H1 (cell line): ENCODE data around the gene FARSB. TPM values are rescaled to one million over a fixed set of nuclear protein-coding genes. Genes with fewer than 3 reads are reported as not detected.

ENCODE experiments used
- CTCF ChIA-PET: fragments of 300-600 bp; sonication (Branson Sonifier 250); formaldehyde crosslinking; loops from one replicate; lab custom pipeline; 2021; ENCODE audit not compliant: partially characterized antibody; lab: Charles Lee
- POLR2A ChIA-PET: fragments of 300-600 bp; sonication (Branson Sonifier 250); formaldehyde crosslinking; loops from one replicate; lab custom pipeline; 2021; ENCODE audit warnings: inconsistent platforms; ENCODE audit not compliant: partially characterized antibody; lab: Charles Lee
- DNase-seq, 2 experiments: peaks; one replicate each; pipeline versions ENCODE4 v3.0.0 to v3.0.0-alpha.2; 2010 to 2022; ENCODE audit warnings: low spot score in 2 of 2, low read depth in 1 of 2, mixed read lengths in 1 of 2
- FAIRE-seq: peaks from 2 replicates; lab custom pipeline; 2011; peaks lifted over from hg19 to GRCh38; lab: Jason Lieb, UNC
- H2AFZ ChIP-seq: 2 replicates; pipeline ENCODE4 v1.8.1; 2012; ENCODE audit warnings: low read length, inconsistent platforms
- H2AK5ac ChIP-seq: 2 replicates; pipeline ENCODE4 v1.6.1; 2013; ENCODE audit warnings: low read depth, low read length
- H2BK120ac ChIP-seq: replicated peaks from 2 replicates; pipeline ENCODE3; 2013; ENCODE audit warnings: low read depth, low read length, inconsistent platforms
- H2BK12ac ChIP-seq: 2 replicates; pipeline ENCODE4 v1.6.1; 2013; ENCODE audit warnings: low read depth, low read length
- H2BK15ac ChIP-seq: 2 replicates; pipeline ENCODE4 v1.6.1; 2013; ENCODE audit warnings: low read length
- H2BK20ac ChIP-seq: 2 replicates; pipeline ENCODE4 v1.6.1; 2013; ENCODE audit warnings: low read length
- H2BK5ac ChIP-seq: 2 replicates; pipeline ENCODE4 v1.6.1; 2013; ENCODE audit warnings: low read depth, low read length
- H3K14ac ChIP-seq: 2 replicates; pipeline ENCODE4 v1.6.1; 2013; ENCODE audit warnings: inconsistent platforms; ENCODE audit not compliant: insufficient read length
- H3K18ac ChIP-seq: 2 replicates; pipeline ENCODE4 v1.6.1; 2013; ENCODE audit warnings: low read length; ENCODE audit errors: extremely low read depth
- H3K23ac ChIP-seq: 2 replicates; pipeline ENCODE4 v1.6.1; 2013; ENCODE audit warnings: inconsistent platforms; ENCODE audit not compliant: insufficient read length
- H3K23me2 ChIP-seq: 2 replicates; pipeline ENCODE4 v1.6.1; 2013; ENCODE audit warnings: low read depth, low read length
- H3K27ac ChIP-seq: 2 replicates; pipeline ENCODE4 v1.6.1; 2011; ENCODE audit warnings: low read depth, low read length, inconsistent platforms
- H3K27me3 ChIP-seq, 4 experiments: replicated peaks in 1 of 4; 1 replicate in 1 of 4; 2 replicates in 3 of 4; pipeline versions ENCODE4 v1.6.1 to v1.8.1; 2011 to 2013; ENCODE audit warnings: low read length in 3 of 4, mild to moderate bottlenecking in 3 of 4, inconsistent platforms in 2 of 4, mixed read lengths in 2 of 4, moderate library complexity in 1 of 4; ENCODE audit not compliant: control insufficient read depth in 3 of 4, insufficient read depth in 3 of 4; ENCODE audit errors: extremely low read depth in 1 of 4
- H3K36me3 ChIP-seq, 4 experiments: 2 replicates each; pipeline versions ENCODE4 v1.6.1 to v1.8.1; 2011 to 2013; ENCODE audit warnings: mild to moderate bottlenecking in 4 of 4, low read length in 3 of 4, moderate library complexity in 2 of 4, control low read depth in 1 of 4, inconsistent platforms in 1 of 4; ENCODE audit not compliant: insufficient read depth in 4 of 4, control insufficient read depth in 2 of 4
- H3K4ac ChIP-seq: replicated peaks from 2 replicates; pipeline ENCODE3; 2013; ENCODE audit warnings: low read length, low read depth, mixed read lengths, inconsistent platforms; ENCODE audit not compliant: insufficient read length
- H3K4me1 ChIP-seq, 4 experiments: replicated peaks in 1 of 4; 1 replicate in 1 of 4; 2 replicates in 3 of 4; pipeline versions ENCODE4 v1.6.1 to v1.8.1; 2011 to 2013; ENCODE audit warnings: low read length in 3 of 4, inconsistent platforms in 2 of 4, mixed read lengths in 1 of 4; ENCODE audit not compliant: insufficient read depth in 4 of 4, control insufficient read depth in 3 of 4
- H3K4me2 ChIP-seq, 2 experiments: 2 replicates each; pipeline versions ENCODE4 v1.6.1 to v1.8.1; 2011 to 2013; ENCODE audit warnings: low read depth in 2 of 2, low read length in 2 of 2, control low read depth in 1 of 2, inconsistent platforms in 1 of 2, mild to moderate bottlenecking in 1 of 2; ENCODE audit not compliant: insufficient read depth in 1 of 2
- H3K4me3 ChIP-seq, 4 experiments: fragments of 200-600, 300-600 bp in 1 of 4; sonication (generic), shearing (Covaris generic), sonication (Bioruptor Twin) in 1 of 4; 2 replicates each; pipeline versions ENCODE4 v1.5.1 to v1.8.1; 2011 to 2016; ENCODE audit warnings: low read length in 4 of 4, low read depth in 3 of 4, control low read depth in 2 of 4, inconsistent platforms in 2 of 4, mild to moderate bottlenecking in 2 of 4, mixed read lengths in 1 of 4, moderate library complexity in 1 of 4; ENCODE audit not compliant: insufficient read depth in 2 of 4; ENCODE audit errors: extremely low read depth in 1 of 4
- H3K56ac ChIP-seq: replicated peaks from 2 replicates; pipeline ENCODE3; 2013; ENCODE audit warnings: low read depth, mild to moderate bottlenecking, mixed read lengths, low read length, inconsistent platforms; ENCODE audit not compliant: insufficient read length
- H3K79me1 ChIP-seq: 2 replicates; pipeline ENCODE4 v1.6.1; 2013; ENCODE audit warnings: low read depth, low read length, control low read depth
- H3K79me2 ChIP-seq, 2 experiments: 2 replicates each; pipeline versions ENCODE4 v1.6.1 to v1.8.1; 2012 to 2013; ENCODE audit warnings: low read length in 2 of 2, mild to moderate bottlenecking in 2 of 2, inconsistent platforms in 1 of 2; ENCODE audit not compliant: insufficient read depth in 2 of 2, control insufficient read depth in 1 of 2
- H3K9ac ChIP-seq, 4 experiments: replicated peaks in 1 of 4; 1 replicate in 1 of 4; 2 replicates in 3 of 4; pipeline versions ENCODE4 v1.6.1 to v1.8.1; 2011 to 2013; ENCODE audit warnings: low read depth in 3 of 4, low read length in 3 of 4, control low read depth in 2 of 4, mild to moderate bottlenecking in 2 of 4, moderate library complexity in 2 of 4, inconsistent platforms in 1 of 4; ENCODE audit errors: extremely low read depth in 1 of 4
- H3K9me3 ChIP-seq, 2 experiments: 2 replicates each; pipeline versions ENCODE4 v1.6.1 to v1.8.1; 2012 to 2013; ENCODE audit warnings: mild to moderate bottlenecking in 2 of 2, moderate library complexity in 2 of 2, control low read depth in 1 of 2, inconsistent platforms in 1 of 2, low read depth in 1 of 2, low read length in 1 of 2, mixed read lengths in 1 of 2; ENCODE audit not compliant: insufficient read depth in 2 of 2
- H4K20me1 ChIP-seq, 2 experiments: replicated peaks in 1 of 2; 2 replicates each; pipeline versions ENCODE3 to v1.8.1; 2011 to 2013; ENCODE audit warnings: inconsistent platforms in 2 of 2, low read length in 2 of 2, mild to moderate bottlenecking in 1 of 2; ENCODE audit not compliant: insufficient read depth in 2 of 2, control insufficient read depth in 1 of 2
- H4K5ac ChIP-seq: 2 replicates; pipeline ENCODE4 v1.6.1; 2013; ENCODE audit warnings: low read length, low read depth, mixed read lengths, inconsistent platforms; ENCODE audit not compliant: insufficient read length
- H4K8ac ChIP-seq: 2 replicates; pipeline ENCODE4 v1.8.0; 2013; ENCODE audit warnings: mild to moderate bottlenecking, moderate library complexity, low read length, inconsistent platforms; ENCODE audit not compliant: insufficient read depth; ENCODE audit errors: extremely low read depth
- H4K91ac ChIP-seq: replicated peaks from 2 replicates; pipeline ENCODE3; 2013; ENCODE audit warnings: low read length, mixed read lengths, inconsistent platforms; ENCODE audit not compliant: insufficient read length
- CBX5 ChIP-seq: fragments of 300-800, 300-1000 bp; sonication (generic); IDR thresholded peaks from 2 replicates; pipeline ENCODE4 v1.7.1; 2016; ENCODE audit warnings: antibody characterized with exemption, low read length, low read depth
- GTF2F1 ChIP-seq: IDR thresholded peaks from 2 replicates; pipeline ENCODE4 v1.6.1; 2012; ENCODE audit warnings: low read depth, low read length, improper control_type of control experiment, borderline replicate concordance
- KDM1A ChIP-seq: fragments of 200-600, 300-600 bp; sonication (generic); IDR thresholded peaks from 2 replicates; pipeline ENCODE4 v1.7.1; 2016; ENCODE audit warnings: mild to moderate bottlenecking, low read length, borderline replicate concordance
- KDM5A ChIP-seq: fragments of 200-600 bp; IDR thresholded peaks from 2 replicates; pipeline ENCODE4 v1.7.1; 2012; ENCODE audit warnings: mild to moderate bottlenecking, low read length, inconsistent platforms, mixed read lengths
- RAD21 ChIP-seq, 2 experiments: IDR thresholded peaks in 1 of 2; conservative IDR thresholded peaks in 1 of 2; 2 replicates each; pipeline ENCODE4 v1.6.1; 2011; ENCODE audit warnings: low read depth in 2 of 2, low read length in 2 of 2, improper control_type of control experiment in 1 of 2, inconsistent platforms in 1 of 2, mild to moderate bottlenecking in 1 of 2, moderate library complexity in 1 of 2
- TBP ChIP-seq: IDR thresholded peaks from 2 replicates; pipeline ENCODE4 v1.6.1; 2011; ENCODE audit warnings: low read depth, low read length, improper control_type of control experiment
- TEAD4 ChIP-seq: IDR thresholded peaks from 2 replicates; pipeline ENCODE4 v1.6.1; 2012; ENCODE audit warnings: low read depth, low read length, inconsistent platforms, mixed read lengths
- WGBS, 2 experiments: shearing (Covaris generic) in 1 of 2; methylation state at CpG; one replicate each; pipeline versions ENCODE4 v1.1.6 to v1.1.7; 2013 to 2015; ENCODE audit warnings: low lambda C conversion rate in 2 of 2, mixed read lengths in 2 of 2, inconsistent platforms in 1 of 2, low coverage in 1 of 2, missing lambda C conversion rate in 1 of 2; ENCODE audit not compliant: insufficient replicate concordance in 2 of 2, insufficient coverage in 1 of 2, insufficient read length in 1 of 2; ENCODE audit errors: extremely low coverage in 1 of 2, missing lambda C conversion rate in 1 of 2; 5-methylcytosine and 5-hydroxymethylcytosine counted together
- polyA plus RNA-seq, 7 experiments: library from polyadenylated mRNA; depleted of rRNA in 3 of 7; stranded (reverse) in 5 of 7; unstranded in 2 of 7; fragments of >200 nt in 5 of 7; fragments of 200-250 nt in 2 of 7; gene quantifications; 1 replicate in 5 of 7; 2 replicates in 1 of 7; 4 replicates in 1 of 7; pipeline versions ENCODE4 v1.2.1 to v1.2.3, GENCODE V29; 2011 to 2013; ENCODE audit warnings: missing spikeins in 2 of 7, mixed read lengths in 2 of 7
- total RNA-seq: library from RNA; stranded (reverse); fragmentation: NEBNext Ultra II Directional; extraction: Animal tissue kit (Norgen Biotek cat#: 25700); gene quantifications from 2 replicates; pipeline ENCODE4 v1.2.1, GENCODE V29; 2021

The FARSB gene
- total and polyA plus RNA-seq, 2 of the 8 experiments (the other 6 are each of a cell fraction or from before 2014, with no cell fraction given) = 21.0 to 37.9 TPM

- no peak overlapping the region for H3K4me3 ChIP-seq
- no peaks in the 10 kb centered on the region for H3K79me2 ChIP-seq
- H4K20me1 ChIP-seq = no peaks in the 10 kb centered on the region
- ChIA-PET POLR2A (no interaction called here), CTCF (interaction anchor here (0.7 to 3.3 kb wide), 9 partner anchors 13 to 612 kb away, joined by 3 to 35 read pairs (median 4); no protein-coding TSS in a partner anchor)
- no peak overlapping the region for H4K5ac ChIP-seq
- H3K9me3 ChIP-seq = no peaks in the 10 kb centered on the region
- no peak overlapping the region for H2BK15ac ChIP-seq
- no peak overlapping the region for H3K27ac ChIP-seq
- no peaks in the 10 kb centered on the region for H3K36me3 ChIP-seq
- H4K91ac ChIP-seq = no peak overlapping the region
- no peak overlapping the region for H3K14ac ChIP-seq
- no peak overlapping the region for H3K23ac ChIP-seq
- no peak overlapping the region for H2BK20ac ChIP-seq
- WGBS, 2 experiments = 79% methylated on average over 1 of the region's 1 CpG; no CpG with 5 or more reads in 1 of the 2 experiments
- no peak overlapping the region for H2AK5ac ChIP-seq
- no peak overlapping the region for H3K56ac ChIP-seq
- H2BK120ac ChIP-seq = no peak overlapping the region
- no peak overlapping the region for H3K4me2 ChIP-seq
- no peaks in the 10 kb centered on the region for H3K23me2 ChIP-seq
- H2AFZ ChIP-seq = no peak overlapping the region
- FAIRE-seq (no peak), DNase-seq (no peak)
- no peaks in the 10 kb centered on the region for H3K79me1 ChIP-seq
- H2BK12ac ChIP-seq = no peak overlapping the region
- no peaks in the 10 kb centered on the region for H3K27me3 ChIP-seq
- H3K18ac ChIP-seq = no peak overlapping the region
- no peak overlapping the region for H2BK5ac ChIP-seq
- no peaks in the 10 kb centered on the region for H3K4me1 ChIP-seq
- no peak overlapping the region for H4K8ac ChIP-seq
- no peak overlapping the region for H3K9ac ChIP-seq
- no peak overlapping the region for H3K4ac ChIP-seq
- TF ChIP-seq RAD21 (IDR thresholded peaks at IDR 0.05 in 1 of 2, conservative IDR thresholded peaks at IDR 0.05 in 1 of 2; ENCODE audit: low read depth in 2 of 2, low read length in 2 of 2) = peak; percentile 72 to 76
- no peak for TF ChIP-seq CBX5
- TF ChIP-seq GTF2F1 = no peak
- no peak for TF ChIP-seq KDM5A
- no peak for TF ChIP-seq TEAD4
- peak; percentile 71; the same call in 1 of the 2 replicates for TF ChIP-seq KDM1A
- TF ChIP-seq TBP = no peak
These were observed 37.9 kb upstream of the FARSB start for GRCh38 chr2:222693837-222694236.
